Activated CD8-positive, alpha-beta memory T cell treated with anti-CD3 and anti-CD28 coated beads for 24 hours (primary cell): ENCODE measurements around the gene CCDC112.

ENCODE experiments used
- DNase-seq: peaks from one replicate; pipeline ENCODE4 v3.0.0-alpha.2; 2020

CCDC112 gene

GRCh38 chr5:115317736-115318135, 21.3 kb upstream of the CCDC112 start:
- no peak for DNase-seq

- no peak for DNase-seq
Observed at GRCh38 chr5:115317320-115317719, 20.9 kb upstream of the CCDC112 start.

- DNase-seq = no peak
Observed at GRCh38 chr5:115313632-115314031, 17.2 kb upstream of the CCDC112 start.

- no peak for DNase-seq
Observed at GRCh38 chr5:115313052-115313451, 16.6 kb upstream of the CCDC112 start.

GRCh38 chr5:115309751-115310370, 13.4 kb upstream of the CCDC112 start:
- DNase-seq = no peak

- DNase-seq = no peak
Observed at GRCh38 chr5:115308815-115309214, 12.4 kb upstream of the CCDC112 start.

GRCh38 chr5:115306011-115306536, 9.6 kb upstream of the CCDC112 start:
- no peak for DNase-seq

- DNase-seq = no peak
Observed at GRCh38 chr5:115304496-115304895, 8.0 kb upstream of the CCDC112 start.

GRCh38 chr5:115298811-115299210, 2.4 kb upstream of the CCDC112 start:
- no peak for DNase-seq

GRCh38 chr5:115297031-115297430, 577 bp upstream of the CCDC112 start:
- DNase-seq = no peak

GRCh38 chr5:115295777-115296123, 704 bp downstream of the CCDC112 start:
- no peak for DNase-seq

- DNase-seq = no peak
Observed at GRCh38 chr5:115291397-115291796, 5.1 kb downstream of the CCDC112 start.

- DNase-seq = no peak
Observed at GRCh38 chr5:115289104-115289503, 7.3 kb downstream of the CCDC112 start.

- no peak for DNase-seq
Observed at GRCh38 chr5:115284021-115284420, 12.4 kb downstream of the CCDC112 start.

GRCh38 chr5:115282131-115282530, 14.3 kb downstream of the CCDC112 start:
- DNase-seq = no peak

GRCh38 chr5:115274584-115274983, 21.9 kb downstream of the CCDC112 start:
- DNase-seq = no peak

- DNase-seq = no peak
Observed at GRCh38 chr5:115272297-115272958, 24.0 kb downstream of the CCDC112 start.

GRCh38 chr5:115271295-115272050, 25.0 kb downstream of the CCDC112 start:
- DNase-seq = no peak

- no peak for DNase-seq
Observed at GRCh38 chr5:115267617-115268016, 28.8 kb downstream of the CCDC112 start.

- no peak for DNase-seq
Observed at GRCh38 chr5:115265220-115265619, 31.2 kb downstream of the CCDC112 start.

GRCh38 chr5:115264786-115265185, 31.7 kb downstream of the CCDC112 start:
- no peak for DNase-seq

GRCh38 chr5:115263078-115263380, 33.4 kb downstream of the CCDC112 start:
- DNase-seq = no peak

- DNase-seq = peak; percentile 88
Observed at GRCh38 chr5:115262321-115263077, 34.0 kb downstream of the CCDC112 start, which contains the start of gene PGGT1B. TSS of gene PGGT1B (minus strand) at chr5:115262877. CDS start at chr5:115262851, 26 bp downstream.
